Neural cell (in vitro differentiated cells): ENCODE results near the gene PPM1H. TPM values are rescaled to one million over a fixed set of nuclear protein-coding genes. Genes with fewer than 3 reads are reported as not detected.

ENCODE experiments used
- H2AFZ ChIP-seq: fragments of 200-600, 300-800 bp; sonication (generic), shearing (Covaris generic); 2 replicates; pipeline ENCODE4 v1.6.0; 2014; ENCODE audit warnings: low read depth, mild to moderate bottlenecking, antibody characterized with exemption, low read length, moderate library complexity
- H3F3A ChIP-seq: fragments of 200-600 bp; shearing (Covaris generic); 2 replicates; pipeline ENCODE4 v1.6.1; 2016; ENCODE audit warnings: mild to moderate bottlenecking, moderate library complexity, mixed read lengths, antibody characterized with exemption, low read length; ENCODE audit not compliant: insufficient read depth, poor library complexity, severe bottlenecking
- H3K27ac ChIP-seq: fragments of 200-600, 300-800 bp; sonication (generic), shearing (Covaris generic); 2 replicates; pipeline ENCODE4 v1.5.1; 2014; ENCODE audit warnings: mild to moderate bottlenecking, low read length, moderate library complexity
- H3K27me3 ChIP-seq: fragments of 300-800, 200-600 bp; sonication (generic), shearing (Covaris generic); 2 replicates; pipeline ENCODE4 v1.6.0; 2014; ENCODE audit warnings: mild to moderate bottlenecking, low read depth, low read length, moderate library complexity; ENCODE audit not compliant: insufficient read depth
- H3K36me3 ChIP-seq: fragments of 300-800, 200-600 bp; sonication (generic), shearing (Covaris generic); 2 replicates; pipeline ENCODE4 v1.5.1; 2014; ENCODE audit warnings: mild to moderate bottlenecking, antibody characterized with exemption, low read length, moderate library complexity; ENCODE audit not compliant: insufficient read depth
- H3K4me2 ChIP-seq: fragments of 300-800, 200-600 bp; sonication (generic), shearing (Covaris generic); 2 replicates; pipeline ENCODE4 v1.6.0; 2014; ENCODE audit warnings: mild to moderate bottlenecking, low read length
- H3K4me3 ChIP-seq: fragments of 300-800, 200-600 bp; sonication (generic), shearing (Covaris generic); 2 replicates; pipeline ENCODE4 v1.5.1; 2014; ENCODE audit warnings: mild to moderate bottlenecking, low read length, moderate library complexity
- H3K79me2 ChIP-seq: fragments of 200-600 bp; shearing (Covaris generic); replicated peaks from 2 replicates; pipeline ENCODE4 v1.6.0; 2014; ENCODE audit warnings: mild to moderate bottlenecking, low read length, moderate library complexity; ENCODE audit not compliant: insufficient read depth
- H3K9ac ChIP-seq: fragments of 300-800, 200-600 bp; sonication (generic), shearing (Covaris generic); 2 replicates; pipeline ENCODE4 v1.6.1; 2016; ENCODE audit warnings: mild to moderate bottlenecking, low read length, mixed read lengths
- H3K9me2 ChIP-seq: fragments of 200-600 bp; shearing (Covaris generic); 2 replicates; pipeline ENCODE4 v1.6.1; 2016; ENCODE audit warnings: mild to moderate bottlenecking, low read length, mixed read lengths; ENCODE audit not compliant: insufficient read depth
- H3K9me3 ChIP-seq: fragments of 200-600, 300-800 bp; sonication (generic), shearing (Covaris generic); 2 replicates; pipeline ENCODE4 v1.6.1; 2016; ENCODE audit warnings: mild to moderate bottlenecking, mixed run types, low read length, moderate library complexity, mixed read lengths
- H4K20me1 ChIP-seq: fragments of 200-600 bp; shearing (Covaris generic); 2 replicates; pipeline ENCODE4 v1.6.1; 2016; ENCODE audit warnings: mild to moderate bottlenecking, mixed run types; ENCODE audit not compliant: insufficient read depth
- EP300 ChIP-seq: fragments of 450-650 bp; conservative IDR thresholded peaks from 2 replicates; pipeline ENCODE4 v1.6.1; 2014; ENCODE audit warnings: antibody characterized with exemption, mild to moderate bottlenecking, moderate library complexity; ENCODE audit not compliant: poor library complexity, severe bottlenecking
- EZH2 ChIP-seq: fragments of 200-600, 300-800 bp; shearing (Covaris generic), sonication (generic); IDR thresholded peaks from 2 replicates; pipeline ENCODE4 v1.6.1; 2014; ENCODE audit warnings: antibody characterized with exemption, low read length, borderline replicate concordance, mild to moderate bottlenecking; ENCODE audit not compliant: insufficient read depth, poor library complexity, severe bottlenecking
- MXI1 ChIP-seq: fragments of 450-650 bp; conservative IDR thresholded peaks from 2 replicates; pipeline ENCODE4 v1.6.1; 2014; ENCODE audit warnings: antibody characterized with exemption, mild to moderate bottlenecking; ENCODE audit not compliant: poor library complexity, severe bottlenecking
- POLR2AphosphoS5 ChIP-seq: IDR thresholded peaks from 2 replicates; pipeline ENCODE4 v1.6.1; 2012
- RAD21 ChIP-seq: fragments of 450-650 bp; conservative IDR thresholded peaks from 2 replicates; pipeline ENCODE4 v1.6.1; 2014; ENCODE audit warnings: antibody characterized with exemption, mild to moderate bottlenecking, moderate library complexity
- SMC3 ChIP-seq: fragments of 450-650 bp; conservative IDR thresholded peaks from 2 replicates; pipeline ENCODE4 v1.6.1; 2014; ENCODE audit warnings: antibody characterized with exemption, mild to moderate bottlenecking, moderate library complexity; ENCODE audit not compliant: poor library complexity
- TAF1 ChIP-seq: IDR thresholded peaks from 2 replicates; pipeline ENCODE4 v1.6.1; 2012; ENCODE audit warnings: low read depth
- polyA plus RNA-seq: library from polyadenylated mRNA; depleted of rRNA; stranded (reverse); fragments of >200 nt; gene quantifications from 2 replicates; pipeline ENCODE4 v1.2.3, GENCODE V29; 2014
- TF ChIP-seq, protein P1 (sequence below): IDR thresholded peaks from 2 replicates; pipeline ENCODE4 v1.6.1; 2012; ENCODE audit warnings: borderline replicate concordance
- TF ChIP-seq, protein P2 (sequence below): fragments of 450-650 bp; IDR thresholded peaks from 2 replicates; pipeline ENCODE4 v1.5.1; 2014; ENCODE audit warnings: antibody characterized with exemption, mild to moderate bottlenecking, moderate library complexity; ENCODE audit not compliant: poor library complexity, severe bottlenecking

PPM1H gene
- polyA plus RNA-seq, 1 donor from 2014 or later, result 3.9 TPM

DNA sequence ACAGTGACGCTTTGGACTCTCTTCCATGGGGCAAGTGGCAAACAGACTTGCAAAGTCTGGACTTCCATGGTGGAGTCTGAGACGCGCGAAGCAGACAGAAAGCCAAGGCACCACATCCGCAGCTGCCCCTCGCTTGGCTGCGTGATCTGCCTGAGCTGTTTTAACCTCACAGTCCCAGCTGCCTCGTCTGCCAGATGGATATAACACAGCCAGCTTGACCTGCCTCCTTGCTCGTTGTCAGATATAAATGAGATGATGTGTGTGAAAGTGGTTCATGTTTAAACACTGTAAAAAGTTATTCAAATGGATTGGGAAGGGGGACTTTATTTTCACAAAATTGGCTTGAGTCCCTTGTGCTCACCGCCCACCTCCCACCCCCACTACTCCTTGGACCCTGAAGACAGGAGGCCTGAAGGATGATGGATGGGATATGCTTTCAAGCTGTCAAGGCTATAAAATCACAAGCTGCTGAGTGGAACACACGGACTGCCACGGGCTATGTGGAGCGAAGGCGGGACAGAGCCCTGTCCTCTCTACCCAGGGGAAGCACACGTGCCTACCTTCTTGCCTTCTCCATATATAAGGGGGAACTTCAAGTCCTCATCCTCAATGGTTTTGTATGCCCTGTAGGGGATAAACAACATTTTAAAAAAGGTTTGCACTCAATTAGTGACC lies 241.4 kb downstream of the PPM1H start (continued):
- TF ChIP-seq RAD21, result no peak
- TF ChIP-seq MXI1, result no peak

DNA sequence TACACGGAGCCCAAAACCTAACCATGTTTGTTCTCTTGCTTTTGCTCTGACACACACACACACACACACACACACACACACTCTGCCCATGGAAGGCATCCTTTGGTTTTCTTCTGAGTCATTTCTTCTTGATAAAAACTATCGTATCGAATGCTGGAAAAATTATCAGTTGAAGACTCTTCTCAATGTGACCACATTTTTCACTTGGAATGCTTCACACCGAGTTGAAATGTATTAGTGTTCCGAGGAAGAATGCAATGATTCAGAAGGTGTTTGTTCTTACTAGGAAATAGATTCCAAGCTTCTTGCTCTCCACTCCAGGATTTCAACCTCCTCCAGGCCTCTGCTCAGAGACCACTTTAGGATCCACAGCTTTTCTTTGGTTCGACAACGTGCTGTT lies 242.1 kb downstream of the PPM1H start:
- no peaks in the 10 kb centered on the region for H3K9me3 ChIP-seq
- no peak overlapping the region for H3K4me2 ChIP-seq
- H3K79me2 ChIP-seq, result no peaks in the 10 kb centered on the region
- no peaks in the 10 kb centered on the region for H3K9me2 ChIP-seq
- H3K4me3 ChIP-seq, result no peak overlapping the region
- no peak for TF ChIP-seq SMC3
- TF ChIP-seq POLR2AphosphoS5, result no peak
- TF ChIP-seq TAF1, result no peak
- TF ChIP-seq, protein P1, sequence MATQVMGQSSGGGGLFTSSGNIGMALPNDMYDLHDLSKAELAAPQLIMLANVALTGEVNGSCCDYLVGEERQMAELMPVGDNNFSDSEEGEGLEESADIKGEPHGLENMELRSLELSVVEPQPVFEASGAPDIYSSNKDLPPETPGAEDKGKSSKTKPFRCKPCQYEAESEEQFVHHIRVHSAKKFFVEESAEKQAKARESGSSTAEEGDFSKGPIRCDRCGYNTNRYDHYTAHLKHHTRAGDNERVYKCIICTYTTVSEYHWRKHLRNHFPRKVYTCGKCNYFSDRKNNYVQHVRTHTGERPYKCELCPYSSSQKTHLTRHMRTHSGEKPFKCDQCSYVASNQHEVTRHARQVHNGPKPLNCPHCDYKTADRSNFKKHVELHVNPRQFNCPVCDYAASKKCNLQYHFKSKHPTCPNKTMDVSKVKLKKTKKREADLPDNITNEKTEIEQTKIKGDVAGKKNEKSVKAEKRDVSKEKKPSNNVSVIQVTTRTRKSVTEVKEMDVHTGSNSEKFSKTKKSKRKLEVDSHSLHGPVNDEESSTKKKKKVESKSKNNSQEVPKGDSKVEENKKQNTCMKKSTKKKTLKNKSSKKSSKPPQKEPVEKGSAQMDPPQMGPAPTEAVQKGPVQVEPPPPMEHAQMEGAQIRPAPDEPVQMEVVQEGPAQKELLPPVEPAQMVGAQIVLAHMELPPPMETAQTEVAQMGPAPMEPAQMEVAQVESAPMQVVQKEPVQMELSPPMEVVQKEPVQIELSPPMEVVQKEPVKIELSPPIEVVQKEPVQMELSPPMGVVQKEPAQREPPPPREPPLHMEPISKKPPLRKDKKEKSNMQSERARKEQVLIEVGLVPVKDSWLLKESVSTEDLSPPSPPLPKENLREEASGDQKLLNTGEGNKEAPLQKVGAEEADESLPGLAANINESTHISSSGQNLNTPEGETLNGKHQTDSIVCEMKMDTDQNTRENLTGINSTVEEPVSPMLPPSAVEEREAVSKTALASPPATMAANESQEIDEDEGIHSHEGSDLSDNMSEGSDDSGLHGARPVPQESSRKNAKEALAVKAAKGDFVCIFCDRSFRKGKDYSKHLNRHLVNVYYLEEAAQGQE, result no peak
- TF ChIP-seq RAD21, result no peak
- TF ChIP-seq EP300, result no peak
- no peak for TF ChIP-seq EZH2
- no peak for TF ChIP-seq MXI1
- TF ChIP-seq, protein P2, sequence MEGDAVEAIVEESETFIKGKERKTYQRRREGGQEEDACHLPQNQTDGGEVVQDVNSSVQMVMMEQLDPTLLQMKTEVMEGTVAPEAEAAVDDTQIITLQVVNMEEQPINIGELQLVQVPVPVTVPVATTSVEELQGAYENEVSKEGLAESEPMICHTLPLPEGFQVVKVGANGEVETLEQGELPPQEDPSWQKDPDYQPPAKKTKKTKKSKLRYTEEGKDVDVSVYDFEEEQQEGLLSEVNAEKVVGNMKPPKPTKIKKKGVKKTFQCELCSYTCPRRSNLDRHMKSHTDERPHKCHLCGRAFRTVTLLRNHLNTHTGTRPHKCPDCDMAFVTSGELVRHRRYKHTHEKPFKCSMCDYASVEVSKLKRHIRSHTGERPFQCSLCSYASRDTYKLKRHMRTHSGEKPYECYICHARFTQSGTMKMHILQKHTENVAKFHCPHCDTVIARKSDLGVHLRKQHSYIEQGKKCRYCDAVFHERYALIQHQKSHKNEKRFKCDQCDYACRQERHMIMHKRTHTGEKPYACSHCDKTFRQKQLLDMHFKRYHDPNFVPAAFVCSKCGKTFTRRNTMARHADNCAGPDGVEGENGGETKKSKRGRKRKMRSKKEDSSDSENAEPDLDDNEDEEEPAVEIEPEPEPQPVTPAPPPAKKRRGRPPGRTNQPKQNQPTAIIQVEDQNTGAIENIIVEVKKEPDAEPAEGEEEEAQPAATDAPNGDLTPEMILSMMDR, result no peak
- no peaks in the 10 kb centered on the region for H3K36me3 ChIP-seq
- no peaks in the 10 kb centered on the region for H4K20me1 ChIP-seq
- H3K27me3 ChIP-seq, result no peaks in the 10 kb centered on the region
- no peaks in the 10 kb centered on the region for H3F3A ChIP-seq
- no peak overlapping the region for H3K9ac ChIP-seq
- H3K27ac ChIP-seq, result no peak overlapping the region
- no peak overlapping the region for H2AFZ ChIP-seq

DNA sequence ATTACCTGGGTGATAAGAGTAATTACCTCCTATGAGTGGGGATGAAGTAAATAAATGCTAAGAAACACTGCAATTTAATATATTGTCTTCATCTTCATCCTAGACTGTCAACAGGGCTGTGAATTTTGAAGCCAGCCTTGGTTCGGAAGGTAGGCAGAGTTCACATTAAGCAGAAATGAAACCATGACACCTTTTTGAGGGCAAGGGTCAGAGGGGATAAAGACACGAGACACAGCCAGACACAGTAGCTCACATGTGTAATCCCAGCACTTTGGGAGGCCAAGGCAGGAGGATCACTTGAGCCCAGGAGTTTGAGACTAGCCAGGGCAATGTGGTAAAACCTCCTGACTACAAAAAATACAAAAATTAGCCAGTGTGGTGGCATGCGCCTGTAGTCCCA lies 243.6 kb downstream of the PPM1H start:
- Histone ChIP-seq H3K9me3 (no peaks in the 10 kb centered on the region), H2AFZ (no peak overlapping the region)
- TF ChIP-seq, protein P1, result no peak
- TF ChIP-seq POLR2AphosphoS5 (no peak), TAF1 (no peak), MXI1 (no peak), EP300 (no peak), EZH2 (no peak)
- TF ChIP-seq, protein P2, result no peak

More for the DNA sequence above, 243.6 kb downstream of the PPM1H start:
- H3K27me3 ChIP-seq, result no peaks in the 10 kb centered on the region
- H3K79me2 ChIP-seq, result no peaks in the 10 kb centered on the region
- H3K27ac ChIP-seq, result no peak overlapping the region
- no peaks in the 10 kb centered on the region for H3F3A ChIP-seq
- H3K36me3 ChIP-seq, result no peaks in the 10 kb centered on the region
- H3K4me3 ChIP-seq, result no peak overlapping the region
- H3K9ac ChIP-seq, result no peak overlapping the region
- no peaks in the 10 kb centered on the region for H4K20me1 ChIP-seq
- no peaks in the 10 kb centered on the region for H3K9me2 ChIP-seq
- no peak overlapping the region for H3K4me2 ChIP-seq
